NOMO-1 (cell line): ENCODE data around the gene ADARB1.

Experiments used
- DNase-seq, 2 experiments: peaks; one replicate each; lab custom pipeline; 2025; ENCODE audit not compliant: unreplicated experiment in 2 of 2; lab: John Stamatoyannopoulos, UW

The ADARB1 gene

DNA sequence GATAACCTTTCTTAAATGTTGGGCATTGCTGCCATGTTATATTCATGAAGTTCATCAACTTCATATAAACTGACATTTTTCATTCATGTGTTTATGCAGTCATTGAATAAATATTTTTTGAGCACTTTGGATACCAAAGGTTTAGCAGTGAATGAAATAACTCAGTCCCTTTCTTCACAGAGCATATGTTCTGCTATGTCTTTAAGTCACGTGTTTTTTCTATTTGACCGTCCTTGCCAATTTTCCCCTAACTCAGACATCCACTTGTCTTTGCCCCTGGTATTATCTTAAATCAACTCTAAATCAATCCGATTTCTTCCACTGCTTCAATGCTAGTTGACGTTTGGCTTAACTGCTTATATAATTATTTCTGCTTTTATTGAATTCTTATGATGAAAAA lies 16.6 kb downstream of the ADARB1 start:
- no peak for DNase-seq

DNA sequence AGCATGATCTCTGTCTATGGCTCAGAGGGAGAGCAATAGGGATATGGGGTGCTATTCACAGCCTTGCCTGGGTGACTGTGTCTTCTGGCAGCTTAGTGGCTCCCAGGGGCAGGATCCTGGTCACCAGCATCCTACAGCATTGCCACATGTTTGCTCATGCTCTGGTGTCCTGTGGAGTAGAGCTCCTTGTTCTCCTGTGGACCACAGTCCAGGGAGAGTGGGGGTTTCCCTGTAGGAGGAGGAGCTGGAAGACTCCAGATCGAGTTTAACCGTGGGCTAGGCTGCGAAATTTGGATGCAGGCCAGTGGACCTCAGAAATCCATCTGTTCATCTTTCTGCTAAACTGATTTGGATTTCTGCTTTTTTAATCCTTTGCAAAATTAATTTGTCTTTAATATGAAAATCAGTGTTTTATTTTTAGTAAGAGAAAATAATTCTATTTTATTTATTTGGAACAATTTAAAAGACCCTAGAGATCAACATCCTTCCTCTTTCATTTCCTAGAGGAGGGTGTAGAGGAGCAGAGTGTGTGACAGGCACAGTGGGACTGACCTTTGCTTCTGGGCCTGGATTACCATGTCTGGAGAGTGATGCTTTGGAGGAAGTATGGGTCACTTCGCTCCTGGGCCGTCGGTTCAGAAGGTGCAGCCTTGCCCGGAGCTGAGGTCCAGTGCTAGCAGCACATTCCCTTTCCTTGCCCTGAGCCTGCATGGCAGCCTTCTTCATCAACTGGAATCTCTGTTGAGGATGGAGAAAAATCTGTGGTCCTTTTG lies 17.4 kb downstream of the ADARB1 start:
- DNase-seq, result no peak

DNA sequence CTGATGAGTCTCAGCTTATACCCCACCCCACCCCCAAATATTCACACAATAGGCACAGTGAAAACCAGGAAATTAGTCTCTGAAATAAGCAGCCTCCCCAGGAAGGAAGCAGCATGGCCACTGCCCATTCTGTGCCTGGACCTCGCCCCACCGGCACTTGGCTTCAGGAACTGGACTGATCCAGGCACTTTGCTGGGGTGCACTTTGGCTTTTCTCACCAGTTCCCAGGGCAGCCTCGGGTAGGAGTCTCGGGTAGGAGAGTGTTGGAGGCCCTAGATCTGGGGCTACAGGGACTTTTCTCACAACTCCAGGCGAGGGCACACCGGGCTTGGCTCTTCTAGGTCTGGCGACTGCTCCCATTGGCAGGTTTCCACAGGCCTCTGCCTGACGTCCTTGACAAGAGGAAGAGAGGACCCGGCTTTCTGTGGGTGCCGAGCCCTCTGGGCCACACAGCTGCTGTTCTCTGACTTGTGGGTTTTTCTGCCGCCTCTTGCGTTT lies 18.7 kb downstream of the ADARB1 start:
- no peak for DNase-seq

DNA sequence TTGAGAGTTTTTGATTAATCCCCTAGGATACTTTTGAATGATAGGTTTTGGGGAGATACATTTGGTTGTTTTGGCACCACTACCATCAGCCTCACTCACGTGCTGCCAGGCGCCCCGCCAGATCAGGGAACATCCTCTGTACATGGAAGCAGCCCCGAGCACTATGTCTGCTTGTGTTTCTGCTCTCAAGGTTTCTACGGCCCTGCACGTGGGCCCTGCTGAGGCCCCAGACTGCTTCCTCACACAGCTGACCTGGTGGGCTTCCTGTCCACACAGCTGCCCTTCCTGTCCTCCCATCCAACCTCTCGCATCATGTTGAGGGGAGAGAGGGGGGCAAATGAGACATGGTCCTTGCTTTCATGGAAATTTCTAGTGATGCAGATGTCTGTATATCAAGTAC lies 20.0 kb downstream of the ADARB1 start:
- no peak for DNase-seq

DNA sequence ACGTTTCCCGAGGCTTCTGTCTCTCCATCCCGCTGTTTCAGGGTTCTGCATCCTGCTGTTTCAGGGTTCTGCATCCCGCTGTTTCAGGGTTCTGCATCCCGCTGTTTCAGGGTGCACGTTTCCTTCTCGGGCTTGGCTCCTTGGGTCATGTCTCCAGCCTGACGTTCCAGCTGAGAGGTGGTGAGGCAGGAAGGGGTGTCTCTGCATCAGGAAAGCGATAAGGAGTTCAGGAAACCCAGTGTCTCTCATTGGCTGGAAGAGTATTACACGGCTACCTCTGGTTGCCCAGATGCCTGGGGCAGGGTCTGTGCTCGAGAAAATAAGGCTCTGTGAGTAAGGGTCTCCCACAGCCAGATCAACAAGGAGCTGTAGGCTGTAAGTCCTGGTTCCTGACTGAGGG lies 21.1 kb downstream of the ADARB1 start:
- no peak for DNase-seq

DNA sequence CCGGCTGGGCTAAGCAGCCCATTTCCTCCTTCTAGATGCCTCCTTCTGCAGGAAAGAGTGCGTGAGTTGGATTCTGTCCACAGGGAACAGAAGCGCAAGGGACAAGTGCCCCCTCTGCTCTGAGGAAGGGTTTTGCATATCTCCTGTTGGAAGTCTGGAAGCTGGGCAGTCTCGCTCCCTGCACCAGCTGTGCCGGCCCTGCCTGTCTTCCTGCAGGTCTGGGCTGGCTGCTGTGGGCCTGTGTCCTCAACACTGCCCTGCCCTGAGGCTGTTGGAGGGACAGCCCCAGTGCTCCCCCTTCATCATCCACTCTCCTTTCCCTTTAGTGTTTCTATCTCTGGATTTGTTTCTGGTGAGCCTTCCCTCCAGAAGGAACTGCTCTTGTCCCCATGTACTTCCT lies 21.8 kb downstream of the ADARB1 start:
- DNase-seq, result no peak

DNA sequence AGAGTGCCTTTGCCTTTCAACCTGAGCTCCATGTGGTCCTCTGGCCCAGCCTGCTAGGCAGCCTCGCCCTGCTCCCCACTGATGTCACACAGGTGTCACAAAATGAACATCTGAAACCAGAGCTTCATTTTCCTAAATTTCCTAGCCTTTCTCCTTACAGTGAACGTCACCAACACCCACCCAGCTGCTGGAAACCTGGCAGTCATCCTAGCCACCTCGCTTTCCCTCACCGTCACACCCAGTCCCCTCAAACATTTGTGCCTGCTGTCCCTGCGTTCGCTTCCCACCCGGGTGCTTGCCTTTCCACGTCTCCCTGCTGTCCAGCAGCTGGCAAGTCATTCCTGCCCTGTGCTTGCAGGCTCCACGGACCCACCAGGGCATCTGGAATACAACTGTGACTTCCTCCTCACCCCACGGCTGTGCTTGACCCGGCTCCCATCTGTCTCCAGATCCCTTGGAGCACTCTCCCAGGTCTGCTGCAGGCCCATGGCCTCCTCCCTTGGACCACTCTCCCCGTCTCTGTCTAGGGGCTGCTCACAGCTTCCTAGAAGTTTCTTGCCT lies 23.5 kb downstream of the ADARB1 start:
- no peak for DNase-seq

DNA sequence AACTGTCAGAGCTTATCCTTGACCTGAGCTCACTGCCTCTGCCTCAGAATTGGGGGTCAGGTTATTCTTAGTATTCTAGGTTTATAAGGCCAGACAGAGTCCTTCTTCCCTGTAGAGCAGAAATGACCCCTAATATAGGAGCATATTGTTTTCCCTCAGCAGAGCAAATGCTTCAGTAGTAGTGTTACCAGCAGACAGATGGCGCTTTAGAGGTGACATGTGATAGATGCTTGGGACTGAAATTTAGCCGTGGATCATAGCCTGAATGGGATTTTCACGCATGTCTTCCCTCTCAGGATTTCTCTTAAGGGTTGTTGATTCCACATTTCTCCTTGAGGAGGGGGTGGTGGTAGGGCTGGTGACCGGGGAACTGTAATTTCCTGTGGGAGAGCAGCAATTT lies 24.5 kb downstream of the ADARB1 start:
- peak; percentile 6 to 23 for DNase-seq

DNA sequence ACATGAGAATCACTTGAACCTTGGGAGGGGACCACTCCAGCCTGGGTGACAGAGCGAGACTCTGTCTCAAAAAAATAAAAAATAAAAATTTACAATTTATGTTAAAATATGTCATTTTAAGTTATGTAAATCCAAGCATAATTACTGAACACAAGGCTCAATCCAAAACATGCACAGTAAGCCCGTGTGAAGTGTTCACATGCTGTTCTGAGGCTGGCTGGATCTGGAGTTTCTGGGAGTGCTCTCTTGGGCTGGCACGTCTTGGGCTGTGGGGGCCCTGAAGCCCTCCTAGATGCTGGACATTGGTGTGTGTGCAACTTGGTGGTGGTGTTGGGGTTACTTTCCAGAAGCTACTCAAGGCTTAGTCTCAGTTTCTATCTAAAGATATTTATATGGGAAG lies 25.2 kb downstream of the ADARB1 start:
- DNase-seq, result no peak

DNA sequence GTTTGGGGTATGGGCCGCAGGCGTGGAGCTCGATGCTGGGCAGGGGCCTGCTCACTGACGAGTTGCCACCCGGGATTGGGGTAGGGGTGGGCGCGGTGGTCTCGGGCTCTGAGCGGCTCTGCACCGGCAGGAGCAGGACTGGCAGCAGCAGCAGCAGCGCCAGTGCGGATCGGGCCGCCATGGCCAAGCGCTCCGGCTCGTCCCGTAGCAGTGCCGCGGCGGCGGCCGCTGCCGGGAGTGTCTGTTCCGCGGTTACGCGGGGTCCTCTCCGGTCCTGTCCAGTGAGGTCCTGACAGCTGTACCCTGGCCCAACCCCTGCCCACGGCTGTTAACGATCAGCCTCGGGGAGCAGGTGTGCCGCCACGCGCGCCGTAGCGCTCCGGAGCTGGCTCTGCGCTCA lies 26.5 kb downstream of the ADARB1 start:
- no peak for DNase-seq

DNA sequence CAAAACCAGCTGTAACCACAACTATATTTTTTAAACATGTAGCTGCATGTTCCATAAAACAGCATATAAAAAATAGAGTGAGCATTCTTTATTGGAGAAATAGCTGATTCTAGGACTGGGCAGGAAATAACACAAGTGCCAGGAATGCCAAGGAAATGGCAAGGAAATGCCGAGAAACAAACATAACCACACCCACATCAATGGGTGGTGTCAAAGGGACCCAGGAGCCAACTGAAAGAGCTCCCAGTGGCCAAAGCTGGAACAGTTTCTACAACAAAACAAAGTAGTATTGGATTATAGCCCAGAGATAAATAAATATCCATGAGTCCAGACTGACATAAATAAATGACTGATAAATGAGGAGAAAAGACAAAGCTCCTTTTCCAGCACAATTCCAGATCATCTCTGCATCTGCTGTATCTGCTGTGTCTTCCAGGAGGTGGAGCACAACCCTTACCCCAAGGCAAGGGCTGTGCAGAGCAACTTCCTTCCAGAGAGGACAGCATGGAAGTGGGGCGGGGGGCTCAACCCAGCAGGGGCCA lies 28.1 kb downstream of the ADARB1 start:
- DNase-seq, result no peak

DNA sequence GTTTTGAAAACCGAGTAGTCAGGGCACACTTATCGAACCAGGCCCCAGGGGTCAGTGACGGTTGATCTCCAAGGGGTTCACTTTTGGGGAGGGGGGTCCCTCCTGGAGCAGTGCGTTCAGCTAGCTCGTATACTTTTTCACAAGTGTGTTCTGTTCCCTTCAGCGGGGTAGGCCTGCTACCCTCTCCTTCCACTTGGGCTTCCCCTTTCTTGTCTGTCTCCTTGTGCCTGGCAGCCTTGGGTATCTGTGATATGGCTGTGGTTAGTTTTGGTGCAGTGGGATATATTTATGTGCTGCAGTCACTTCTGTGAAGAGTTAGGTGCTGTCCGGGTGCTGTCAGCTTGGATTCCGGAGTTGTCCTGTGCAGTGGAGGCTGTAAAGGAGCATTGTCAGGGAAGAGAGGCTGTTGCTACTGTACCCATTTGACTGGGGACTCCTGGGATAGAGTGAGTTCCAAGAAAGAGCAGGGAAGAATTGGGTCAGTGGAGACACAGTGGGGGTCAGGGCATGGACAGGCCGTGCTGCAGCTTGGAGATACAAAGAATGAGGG lies 29.7 kb downstream of the ADARB1 start:
- no peak for DNase-seq

DNA sequence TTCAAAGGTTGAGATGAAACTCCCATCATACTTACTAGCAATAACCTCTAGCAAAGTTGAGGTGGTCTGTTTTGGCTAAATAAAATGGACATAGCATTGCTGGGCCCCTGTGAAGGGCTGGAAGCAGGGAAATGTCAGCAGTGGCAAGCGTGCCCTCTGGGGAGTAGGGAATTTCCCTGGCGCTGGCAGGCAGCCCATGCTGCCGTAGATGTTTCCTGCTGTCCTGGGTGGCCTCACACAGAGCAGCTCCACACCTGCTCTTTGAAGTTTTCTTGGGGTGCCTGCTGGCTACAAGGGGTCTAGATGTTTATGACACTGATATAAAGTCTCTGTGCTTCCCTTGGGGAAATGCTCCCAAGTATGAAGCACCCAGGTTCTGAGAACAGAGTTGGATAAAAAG lies 30.2 kb downstream of the ADARB1 start:
- DNase-seq, result no peak

DNA sequence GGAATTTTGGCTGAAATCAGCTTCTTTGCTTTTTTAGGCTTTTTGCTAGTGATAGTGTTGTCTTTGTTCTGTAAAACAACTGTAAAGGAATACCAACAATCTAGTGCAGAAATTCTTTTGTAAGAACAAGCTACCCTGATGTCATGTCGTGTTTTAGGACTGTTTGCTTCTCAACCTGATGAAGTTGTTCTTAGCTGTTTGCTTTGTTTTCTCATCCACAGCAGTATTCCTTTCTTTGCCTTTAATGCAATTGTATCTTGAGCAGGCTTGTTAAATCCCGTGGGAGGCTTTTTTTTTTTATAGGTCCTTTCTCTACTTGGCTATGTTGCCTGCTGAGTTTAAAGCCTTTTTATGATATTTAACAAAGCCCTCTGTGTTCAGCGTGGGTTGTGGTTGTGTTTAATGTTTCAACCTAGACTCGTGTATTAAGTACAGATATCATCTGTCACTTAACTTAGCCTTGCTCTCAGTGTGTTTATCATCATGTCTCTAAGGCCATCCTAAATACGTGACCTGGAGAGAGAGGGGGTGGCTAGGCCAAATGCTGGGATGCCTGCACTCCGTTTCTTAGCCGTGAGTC lies 31.6 kb downstream of the ADARB1 start:
- DNase-seq, result no peak

DNA sequence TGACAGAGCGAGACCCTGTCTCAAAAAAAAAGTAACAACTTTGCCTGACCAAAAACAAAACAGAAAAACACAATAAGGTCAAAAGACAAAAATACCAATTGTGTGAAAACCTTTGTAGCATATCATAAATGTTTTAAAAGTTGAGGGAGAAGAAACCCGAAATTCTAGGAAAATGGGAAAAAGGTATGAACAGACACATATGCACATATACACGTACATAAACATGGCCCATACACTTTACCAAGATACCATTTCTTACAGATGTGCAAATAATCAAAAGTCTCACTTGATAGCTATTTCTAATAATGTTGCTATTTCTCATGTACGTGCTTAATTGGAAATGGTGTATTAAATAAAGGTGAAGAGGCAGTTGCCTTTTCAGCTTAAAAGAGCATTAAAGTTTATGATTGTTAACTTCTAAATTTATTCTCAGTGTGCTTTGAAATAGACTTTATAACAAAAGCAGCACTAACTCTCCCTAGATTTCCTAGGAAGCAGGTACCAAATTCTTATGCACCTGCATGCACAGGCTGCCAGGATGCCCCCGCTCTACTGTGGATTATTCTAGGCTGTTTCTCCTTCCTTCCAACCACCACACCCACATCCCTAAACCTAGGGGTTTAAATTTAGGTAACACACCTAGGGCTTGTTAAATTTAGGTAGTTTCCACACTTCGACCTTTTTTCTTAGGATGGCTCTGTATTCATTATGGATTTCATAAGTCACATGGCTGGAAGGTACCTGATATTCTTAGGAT lies 33.8 kb downstream of the ADARB1 start:
- DNase-seq, result no peak

DNA sequence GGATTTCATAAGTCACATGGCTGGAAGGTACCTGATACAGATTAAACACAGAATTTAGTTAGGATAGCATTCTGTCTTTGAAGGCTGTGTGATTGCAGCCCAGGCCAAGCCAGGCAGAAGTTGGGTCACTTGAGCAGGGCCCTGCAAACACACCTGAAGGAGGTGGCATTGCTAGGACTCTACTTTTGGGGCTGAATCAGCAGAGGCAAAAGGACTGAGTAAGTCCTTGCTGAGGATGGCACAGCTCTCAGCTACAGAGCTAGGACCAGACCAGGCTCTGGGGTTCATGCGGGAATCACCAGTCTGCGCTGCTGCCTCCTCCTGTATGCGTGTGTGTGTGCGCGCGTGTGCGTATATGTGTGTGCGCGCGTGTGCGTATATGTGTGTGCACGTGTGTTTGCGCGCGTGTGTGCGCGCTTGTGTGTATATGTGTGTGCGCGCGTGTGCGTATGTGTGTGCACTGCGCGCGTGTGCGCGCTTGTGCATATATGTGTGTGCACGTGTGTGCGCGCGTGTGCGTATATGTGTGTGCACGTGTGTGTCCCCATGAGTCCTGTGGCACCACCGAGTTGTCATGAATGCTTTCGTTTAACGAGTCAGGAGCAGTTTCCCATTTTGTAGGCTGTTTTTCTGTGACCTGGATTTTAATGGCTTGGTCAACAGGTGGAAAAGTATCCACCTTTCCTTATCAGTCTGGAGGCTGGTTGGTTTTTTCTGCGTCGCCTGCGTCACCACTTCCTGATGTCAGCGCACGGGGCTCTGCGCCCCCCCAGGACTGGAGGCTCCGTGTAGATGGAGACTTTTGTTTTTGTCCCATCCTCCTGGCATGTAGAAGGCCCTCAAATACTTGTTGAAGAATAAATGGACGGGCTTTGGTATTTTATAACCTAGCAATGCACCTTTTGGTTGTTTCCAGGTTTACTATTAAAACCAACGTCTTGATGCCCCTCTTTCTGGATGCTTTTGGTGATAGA lies 34.7 kb downstream of the ADARB1 start:
- DNase-seq, result no peak

DNA sequence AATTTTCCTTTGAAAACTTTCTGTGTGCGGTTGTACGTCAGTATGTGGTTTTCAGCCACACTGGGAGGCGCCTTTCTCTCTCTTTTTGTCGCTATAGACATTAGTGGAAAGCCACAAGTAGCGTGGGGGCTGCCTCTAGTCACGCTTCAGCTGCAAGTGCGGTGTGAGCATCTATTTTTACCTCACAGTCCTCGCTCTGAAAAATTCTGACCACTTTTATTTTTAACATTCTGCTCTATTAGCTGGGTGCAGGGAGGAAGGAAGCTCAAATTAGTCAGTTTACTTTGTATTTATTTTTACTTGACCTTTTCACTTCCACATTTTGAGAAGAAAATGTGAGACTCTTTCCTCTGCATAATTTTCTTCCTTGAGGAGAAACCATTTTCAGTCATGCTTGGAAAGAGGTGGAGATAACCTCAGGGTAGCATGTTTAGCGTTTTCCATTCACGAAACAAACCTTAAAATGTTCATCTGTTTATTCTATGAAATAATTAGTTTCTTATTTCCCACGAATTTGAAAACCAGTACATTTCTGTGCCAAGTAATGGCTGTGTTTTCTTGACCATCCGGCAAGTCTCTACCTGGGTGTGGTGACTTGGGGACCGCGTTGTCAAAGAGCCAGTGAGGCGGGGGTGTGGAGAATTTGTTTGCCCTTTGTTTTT lies 35.6 kb downstream of the ADARB1 start:
- peak; percentile 89 to 97 for DNase-seq

DNA sequence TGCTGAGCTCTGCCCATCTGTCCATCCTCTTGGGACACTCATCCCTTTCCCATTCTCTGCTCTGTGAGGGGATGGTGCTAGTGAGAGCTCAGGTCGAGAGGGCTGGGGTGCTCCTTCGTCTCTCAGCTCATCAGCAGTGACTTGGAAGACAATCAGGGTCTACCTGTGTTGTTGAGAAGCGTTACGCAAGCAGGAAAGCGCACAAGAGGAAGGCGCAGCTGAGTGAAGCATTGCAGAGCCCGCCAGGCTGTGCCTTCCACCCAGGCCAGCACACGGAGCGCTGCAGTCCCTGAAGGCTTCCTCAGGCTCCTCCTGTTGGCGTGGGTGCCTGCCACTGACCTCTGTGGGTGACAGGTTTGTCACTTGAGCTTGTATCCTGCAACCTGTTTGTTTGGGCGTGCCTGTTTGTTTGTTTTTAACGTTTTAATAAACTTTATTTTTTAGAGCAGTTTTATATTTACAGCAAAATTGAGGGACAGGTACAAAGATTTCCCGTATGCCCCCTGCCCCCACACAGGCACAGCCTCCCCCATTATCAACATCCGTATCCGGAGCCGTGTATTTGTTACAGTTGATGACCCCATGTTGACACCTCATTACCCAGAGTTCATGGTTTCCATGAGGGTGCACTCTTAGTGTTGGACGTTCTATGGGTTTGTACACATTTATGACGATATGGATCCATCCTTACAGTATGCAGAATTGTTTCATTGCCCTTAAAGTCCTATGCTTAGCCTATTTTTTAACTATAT lies 36.7 kb downstream of the ADARB1 start:
- peak; percentile 18 to 44 for DNase-seq

DNA sequence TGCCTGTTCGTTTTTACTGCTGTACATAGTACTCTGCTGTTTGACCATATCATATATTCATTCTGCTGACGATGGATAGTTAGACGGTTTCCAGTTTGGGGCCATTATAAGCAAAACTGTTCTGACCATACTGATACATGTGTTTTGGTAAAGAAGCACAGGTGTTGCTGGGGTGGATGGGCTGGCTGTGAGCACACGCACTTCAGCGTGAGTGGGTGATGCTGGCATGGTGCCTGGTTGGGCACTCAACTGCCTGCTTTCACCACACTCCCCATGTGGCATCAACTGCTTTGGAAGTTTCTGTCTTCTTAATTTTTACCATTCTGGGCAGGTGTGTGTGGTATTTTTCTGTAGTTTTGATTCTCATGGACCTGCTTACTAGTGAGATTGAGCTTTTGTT lies 37.3 kb downstream of the ADARB1 start:
- no peak for DNase-seq
